ENCODE data around the gene ETV1. TPM values are rescaled to one million over a fixed set of nuclear protein-coding genes. Genes with fewer than 3 reads are reported as not detected.

ETV1 gene
- total and polyA plus RNA-seq, 9 of the 15 experiments (the other 6 are each of a cell fraction or from before 2014, with no cell fraction given) = 7.2 to 27.4 (median 14.0) TPM

- TF ChIP-seq FOSL1 (tag; conservative IDR thresholded peaks at IDR 0.05) (0 out of 2 replicates have a peak, but pooled peaks have one; percentile 17), PRDM10 (IDR thresholded peaks at IDR 0.05; ENCODE audit: partially characterized antibody) (peak; percentile 24), SPI1 (IDR thresholded peaks at IDR 0.05; ENCODE audit: borderline replicate concordance, low read depth, low read length) (peak; percentile 26; the same call in 1 of the 2 replicates), ATF4 (CRISPR knock-in tag; IDR thresholded peaks at IDR 0.05) (no peak), TFAP4 (CRISPR knock-in tag; IDR thresholded peaks at IDR 0.05; ENCODE audit: borderline replicate concordance) (peak; percentile 54; the same call in 1 of the 2 replicates), NR2C2 (CRISPR knock-in tag; IDR thresholded peaks at IDR 0.05) (no peak), NR2C2 (tag; IDR thresholded peaks at IDR 0.05) (no peak), PKNOX1 (IDR thresholded peaks at IDR 0.05) (peak; percentile 70), CEBPB (tag; IDR thresholded peaks at IDR 0.05) (no peak), FOXJ3 (CRISPR knock-in tag; IDR thresholded peaks at IDR 0.05) (no peak), TEAD2 (tag; IDR thresholded peaks at IDR 0.05) (peak; percentile 52; the same call in 1 of the 2 replicates), MTA1 (IDR thresholded peaks at IDR 0.05; ENCODE audit: borderline replicate concordance) (peak; percentile 33; the same call in 1 of the 2 replicates), PHF21A (IDR thresholded peaks at IDR 0.05; ENCODE audit: borderline replicate concordance, low read depth) (no peak), HMG20B (CRISPR knock-in tag; IDR thresholded peaks at IDR 0.05) (no peak), PTRF (tag; IDR thresholded peaks at IDR 0.05) (no peak), SNRNP70 (optimal IDR thresholded peaks at IDR 0.05; ENCODE audit: low read depth, low read length) (no peak), CTBP1 (IDR thresholded peaks at IDR 0.05; ENCODE audit: borderline replicate concordance) (peak; percentile 49; the same call in 1 of the 2 replicates), ZBTB34 (CRISPR knock-in tag; IDR thresholded peaks at IDR 0.05) (no peak), STAT5A (IDR thresholded peaks at IDR 0.05; ENCODE audit: borderline replicate concordance, low read length) (no peak)
These were observed 69.3 kb downstream of the ETV1 start (continued) for GRCh38 chr7:13920053-13920697.
